Measurements from ENCODE around the gene ZDHHC20.

- no peak for TF ChIP-seq CTCF (IDR thresholded peaks at IDR 0.05)
- TF ChIP-seq POLR2A (IDR thresholded peaks at IDR 0.05), result no peak
These were observed 42.6 kb upstream of the ZDHHC20 start for GRCh38 chr13:21501686-21502085.

All from testis (tissue), 2 donors.